ENCODE measurements around the gene PSD4.

The PSD4 gene

DNA sequence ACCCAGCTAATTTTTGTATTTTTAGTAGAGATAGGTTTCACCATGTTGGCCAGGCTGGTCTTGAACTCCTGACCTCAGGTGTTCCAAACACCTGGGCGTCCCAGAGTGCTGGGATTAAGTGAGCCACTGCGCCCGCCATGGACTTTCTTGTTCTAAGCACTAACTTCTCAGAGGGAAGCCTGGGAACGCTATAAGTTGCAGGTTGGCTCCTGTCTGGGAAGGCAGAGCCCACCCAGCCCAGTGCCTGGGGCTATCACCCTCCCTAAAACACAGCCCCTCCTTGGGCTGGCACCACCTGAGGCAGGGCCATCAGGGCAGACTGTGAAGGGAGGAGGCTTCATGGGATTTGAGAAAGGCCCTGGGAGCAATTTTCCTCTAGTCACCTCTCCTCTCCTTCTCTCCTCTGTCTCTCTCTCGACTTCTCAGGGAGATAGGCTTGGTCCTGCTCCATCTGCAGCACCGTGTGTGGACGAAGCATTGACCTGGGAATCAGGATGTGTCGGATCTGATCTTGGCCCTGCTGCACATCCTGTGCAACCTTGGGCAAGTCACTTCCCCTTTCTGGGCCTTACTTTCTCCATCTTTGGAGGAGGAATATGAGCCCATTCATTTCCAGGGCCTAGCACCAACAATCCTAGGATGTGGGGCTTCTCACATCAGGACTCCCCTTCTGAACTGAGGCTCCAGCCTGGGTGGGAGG lies 10.9 kb downstream of the PSD4 start:
- no peak for DNase-seq (ENCODE audit: low spot score)

DNA sequence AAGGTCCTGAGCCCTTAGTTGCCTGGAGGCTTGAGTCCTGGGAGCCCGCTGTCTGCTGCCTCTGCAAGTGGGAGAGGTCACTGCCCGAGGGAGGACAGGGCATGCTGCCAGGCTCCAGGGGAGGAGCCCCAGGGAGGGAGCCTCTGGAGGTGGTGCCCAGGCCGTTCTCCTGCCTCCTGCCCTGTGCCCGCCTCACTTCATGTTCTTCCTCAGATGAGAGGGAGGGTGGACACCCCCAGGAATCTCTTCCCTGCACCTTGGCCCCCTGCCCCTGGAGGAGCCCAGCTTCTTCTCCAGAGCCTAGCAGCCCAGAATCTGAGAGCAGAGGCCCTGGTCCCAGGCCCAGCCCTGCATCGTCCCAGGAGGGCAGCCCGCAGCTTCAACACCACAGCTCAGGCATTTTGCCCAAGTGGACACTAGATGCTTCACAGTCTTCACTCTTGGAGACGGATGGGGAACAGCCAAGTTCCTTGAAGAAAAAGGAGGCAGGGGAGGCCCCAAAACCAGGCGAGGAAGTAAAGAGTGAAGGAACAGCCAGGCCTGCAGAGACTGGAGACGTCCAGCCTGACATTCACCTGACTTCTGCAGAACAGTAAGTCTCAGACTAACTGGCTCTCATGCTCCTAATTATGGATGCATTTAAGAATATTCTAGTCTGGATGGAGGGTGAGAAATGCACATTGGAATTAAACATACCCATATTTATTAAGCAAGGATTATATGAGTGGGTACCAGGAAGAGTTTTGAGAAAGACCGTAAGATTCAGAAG lies 12.1 kb downstream of the PSD4 start:
- peak; percentile 63 for DNase-seq (ENCODE audit: low spot score)

DNA sequence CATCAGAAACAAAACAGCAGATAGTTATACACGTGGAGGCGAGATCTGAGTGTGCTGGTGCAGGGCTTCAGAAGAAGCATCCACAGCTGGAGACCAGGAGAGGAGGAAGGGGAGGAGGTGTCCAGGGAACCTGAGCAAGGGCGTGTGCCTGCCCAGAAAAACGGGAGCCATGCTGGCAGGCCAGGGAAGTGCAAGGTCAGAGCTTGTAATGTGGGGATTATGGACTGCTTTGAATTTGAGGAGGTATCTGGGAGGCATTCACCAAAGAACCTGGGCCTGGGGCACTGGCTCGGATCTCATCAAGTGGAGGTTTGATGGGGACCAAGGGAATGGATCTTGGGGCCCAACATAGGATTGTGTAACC lies 12.6 kb downstream of the PSD4 start:
- DNase-seq (ENCODE audit: low spot score) = no peak

GRCh38 chr2:113187771-113188170 lies 14.0 kb downstream of the PSD4 start:
- DNase-seq (ENCODE audit: low spot score) = no peak

- DNase-seq (ENCODE audit: low spot score) = no peak
Observed at GRCh38 chr2:113190871-113191270, 17.1 kb downstream of the PSD4 start.

DNA sequence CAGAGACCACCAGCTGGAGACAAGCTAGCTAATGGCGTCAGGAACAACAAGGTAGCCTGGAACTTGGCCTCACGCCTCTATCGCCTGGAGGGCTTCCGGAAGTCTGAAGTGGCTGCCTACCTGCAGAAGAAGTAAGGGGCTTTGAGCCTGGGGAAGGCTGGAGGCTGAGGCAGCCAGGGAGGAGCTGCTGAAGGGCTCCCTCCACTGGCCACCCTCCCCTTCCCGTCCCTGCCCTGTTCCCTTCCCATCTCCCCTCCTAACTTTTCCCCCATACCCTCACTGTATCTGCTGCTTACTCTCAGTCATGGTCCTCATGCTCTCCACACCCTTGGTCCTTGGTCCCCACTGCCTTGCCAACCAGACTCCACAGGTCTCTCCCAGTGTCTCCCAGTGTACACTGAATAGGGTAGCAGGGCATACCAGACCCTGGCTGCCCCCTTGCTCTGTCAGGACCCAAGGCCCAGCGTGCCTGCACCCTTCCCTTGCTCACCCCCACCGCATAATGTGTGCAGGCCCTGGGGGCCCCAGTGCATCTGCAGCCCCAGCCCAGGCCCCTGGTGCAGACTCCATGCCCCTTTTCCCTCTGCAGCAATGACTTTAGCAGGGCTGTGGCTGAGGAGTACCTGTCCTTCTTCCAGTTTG lies 18.8 kb downstream of the PSD4 start:
- DNase-seq (ENCODE audit: low spot score) = no peak

GRCh38 chr2:113195923-113196501 lies 22.2 kb downstream of the PSD4 start:
- no peak for DNase-seq (ENCODE audit: low spot score)

DNA sequence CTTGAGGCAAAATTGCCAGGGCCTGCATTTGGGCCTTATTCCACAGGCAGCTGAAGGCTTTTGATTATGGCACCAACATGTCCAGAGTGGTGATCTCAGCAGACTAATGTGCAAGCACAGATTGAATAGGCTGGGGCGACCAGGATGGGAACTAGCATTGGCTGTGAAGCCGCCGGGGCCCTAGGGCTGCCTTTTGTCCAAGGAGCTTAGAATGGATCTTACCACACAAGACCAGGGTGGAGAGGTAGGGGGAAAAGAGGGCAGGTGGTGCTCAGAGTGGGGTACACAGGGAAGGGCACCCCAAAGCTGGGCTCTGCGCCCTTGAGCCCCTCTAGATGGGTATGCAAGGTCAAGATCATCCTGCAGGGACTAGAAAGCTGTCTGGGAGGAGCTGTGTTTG lies 23.1 kb downstream of the PSD4 start:
- DNase-seq (ENCODE audit: low spot score) = no peak

GRCh38 chr2:113197347-113198047 lies 23.7 kb downstream of the PSD4 start:
- DNase-seq (ENCODE audit: low spot score) = no peak

DNA sequence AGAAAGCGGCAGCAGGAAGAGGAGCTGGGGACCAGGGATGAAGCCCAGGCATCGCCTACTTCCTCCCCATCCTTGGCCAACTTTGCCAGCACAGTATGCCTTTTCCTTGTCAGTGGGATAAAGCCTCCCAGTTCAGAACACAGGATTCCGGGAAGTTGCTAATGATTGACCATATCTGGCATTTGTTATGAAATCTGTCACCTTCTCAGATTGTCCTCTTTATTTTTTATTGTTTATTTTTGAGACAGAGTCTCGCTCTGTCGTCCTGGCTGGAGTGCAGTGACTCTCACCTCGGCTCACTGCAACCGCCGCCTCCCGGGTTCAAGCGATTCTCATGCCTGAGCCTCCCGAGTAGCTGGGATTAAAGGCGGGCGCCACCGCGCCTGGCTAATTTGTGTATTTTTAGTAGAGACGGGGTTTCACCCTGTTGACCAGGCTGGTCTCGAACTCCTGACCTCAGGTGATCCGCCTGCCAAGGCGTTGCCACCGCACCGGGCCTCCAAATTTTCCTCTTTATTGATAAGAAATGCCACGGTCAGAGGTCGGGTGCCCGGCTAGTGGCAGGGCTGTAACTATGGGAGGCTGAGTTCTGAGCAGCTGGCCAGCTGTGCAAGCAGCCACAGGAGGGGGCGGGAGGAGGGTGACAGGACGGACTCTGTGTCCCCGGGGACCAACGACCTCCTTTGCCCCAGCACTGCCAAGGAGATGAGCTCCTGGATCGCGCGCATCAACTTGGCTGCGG lies 24.4 kb downstream of the PSD4 start:
- no peak for DNase-seq (ENCODE audit: low spot score)

- peak; percentile 85 for DNase-seq (ENCODE audit: low spot score)
Observed at GRCh38 chr2:113198790-113199612, 25.2 kb downstream of the PSD4 start.

DNA sequence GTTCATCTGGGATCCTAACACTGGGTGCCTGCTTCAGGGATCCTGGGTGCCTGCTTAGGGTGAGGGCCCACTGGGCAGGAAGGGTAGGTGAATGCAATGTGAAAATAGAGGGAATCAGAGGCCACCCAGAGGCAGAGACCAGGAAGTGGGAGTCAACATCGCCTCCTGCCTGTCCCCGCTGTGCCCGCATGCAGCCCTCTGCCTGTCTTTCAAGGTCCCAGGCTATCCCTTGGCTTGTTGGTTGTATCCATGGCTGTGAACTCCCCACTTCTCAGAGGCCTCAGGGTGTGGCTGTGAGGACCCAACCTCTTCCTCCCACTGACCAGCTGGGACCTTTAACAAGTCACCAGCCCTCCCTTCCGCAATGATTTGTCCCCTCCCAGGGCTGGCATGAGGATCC lies 26.5 kb downstream of the PSD4 start:
- DNase-seq (ENCODE audit: low spot score) = no peak

DNA sequence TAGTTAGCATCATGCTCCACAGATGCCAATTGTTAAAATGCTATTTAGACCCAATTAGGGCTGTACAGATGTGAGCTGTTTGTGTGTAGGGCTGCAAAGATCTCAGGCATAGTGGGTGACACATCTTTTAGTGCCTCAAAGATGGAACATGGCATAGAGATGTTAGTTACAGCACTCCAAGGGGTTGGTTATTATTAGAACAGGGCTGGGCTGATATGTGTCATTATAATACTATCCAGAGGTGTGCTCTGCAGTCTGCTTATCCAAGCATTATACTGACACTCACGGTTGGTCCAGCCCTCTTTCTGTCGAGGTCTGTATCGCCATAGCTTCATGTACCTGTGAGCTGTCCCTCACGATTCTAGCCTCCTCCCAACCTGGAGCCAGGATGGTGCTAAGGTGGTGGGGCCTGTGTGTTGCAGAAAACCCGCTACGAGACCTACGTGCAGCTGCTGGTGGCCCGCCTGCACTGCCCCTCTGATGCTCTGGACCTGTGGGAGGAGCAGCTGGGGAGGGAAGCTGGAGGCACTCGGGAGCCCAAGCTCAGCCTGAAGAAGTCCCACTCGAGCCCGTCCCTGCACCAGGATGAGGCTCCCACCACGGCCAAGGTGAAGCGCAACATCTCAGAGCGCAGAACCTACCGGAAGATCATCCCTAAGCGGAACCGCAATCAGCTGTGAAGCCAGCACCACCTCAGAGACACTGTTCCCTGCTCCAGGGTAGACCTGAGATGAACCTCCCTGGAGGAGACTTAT lies 27.1 kb downstream of the PSD4 start:
- DNase-seq (ENCODE audit: low spot score) = no peak

DNA sequence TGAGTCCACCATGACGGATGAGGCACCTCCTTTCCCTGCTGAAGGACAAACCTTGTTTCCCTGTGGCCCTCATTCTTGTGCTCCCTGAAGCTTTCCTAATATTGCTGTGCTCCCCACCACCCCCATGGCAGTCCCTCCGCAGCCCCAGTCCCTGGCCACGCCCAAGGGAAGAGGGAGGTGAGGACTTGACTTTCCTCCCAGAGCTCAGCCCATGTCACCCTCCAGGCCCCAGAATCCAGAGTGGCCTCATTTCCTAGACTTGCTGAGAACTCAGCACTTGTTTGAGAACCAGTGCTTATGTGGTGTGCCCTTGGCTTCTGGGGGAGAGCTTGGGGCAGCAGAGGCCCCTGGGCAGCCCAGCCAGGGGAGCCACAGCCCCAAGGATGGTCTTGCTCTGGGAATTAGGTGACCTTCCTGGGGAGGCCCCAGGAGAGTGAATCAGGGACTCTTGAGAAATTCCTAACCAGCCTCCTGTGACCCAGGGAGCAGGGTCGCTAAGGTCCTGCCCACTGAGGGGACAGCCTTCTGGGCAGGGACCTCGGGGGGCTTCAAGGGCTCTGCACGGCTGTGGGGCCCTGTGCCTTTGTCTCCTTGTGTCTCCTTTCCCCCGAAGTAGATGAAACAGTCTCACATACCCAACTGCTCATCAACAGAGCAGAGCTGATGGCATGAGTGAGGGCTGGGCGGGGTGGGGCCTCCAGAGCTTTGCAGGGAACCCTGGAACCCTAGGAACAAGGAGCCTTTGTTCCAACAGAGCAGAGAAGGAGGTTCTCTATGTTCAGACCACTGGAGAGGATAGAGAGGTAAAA lies 27.9 kb downstream of the PSD4 start:
- no peak for DNase-seq (ENCODE audit: low spot score)

DNA sequence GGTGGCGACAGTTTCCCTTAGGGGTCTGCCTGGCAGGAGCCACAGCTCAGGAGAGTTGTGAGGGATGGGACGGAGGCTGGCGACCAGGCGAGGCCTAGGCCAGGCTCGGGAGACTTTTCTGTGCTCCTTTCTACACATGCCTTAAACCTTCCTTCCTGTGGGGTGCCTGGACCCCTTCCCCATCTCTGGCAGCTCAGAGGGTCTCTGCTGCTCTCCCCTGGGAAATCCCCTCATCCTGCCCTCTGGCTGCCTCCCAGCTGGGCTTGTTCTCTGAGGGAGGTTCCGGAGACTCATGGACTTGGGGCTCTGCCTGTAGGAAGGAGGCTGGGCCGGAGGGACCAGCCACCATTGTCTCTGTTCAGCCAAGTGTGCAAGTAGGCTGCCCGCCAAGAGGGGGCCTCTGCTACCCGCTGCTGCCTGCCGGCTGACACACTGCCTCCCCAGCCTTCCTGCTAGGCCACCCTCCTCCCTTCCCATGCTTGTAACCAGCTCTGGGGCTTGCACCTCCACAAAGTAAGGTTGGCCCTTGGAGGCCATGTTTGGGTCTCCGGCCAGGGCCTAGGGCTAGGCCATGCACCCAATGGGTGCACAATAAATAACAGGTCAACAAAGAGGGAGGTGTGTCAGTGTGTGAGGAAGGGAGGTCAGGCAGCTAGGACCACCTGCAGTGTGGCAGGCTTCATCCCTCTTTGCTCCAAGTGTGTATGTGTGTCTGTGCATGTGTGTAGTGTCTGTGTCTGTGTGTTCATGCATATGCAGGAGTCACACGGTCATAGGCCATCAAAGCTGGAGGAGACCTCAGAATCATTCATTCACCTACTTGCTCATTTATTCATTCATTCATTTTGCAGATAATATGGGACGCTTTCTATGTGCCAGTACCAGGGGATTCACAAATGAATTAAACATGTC lies 28.8 kb downstream of the PSD4 start:
- no peak for DNase-seq (ENCODE audit: low spot score)

DNA sequence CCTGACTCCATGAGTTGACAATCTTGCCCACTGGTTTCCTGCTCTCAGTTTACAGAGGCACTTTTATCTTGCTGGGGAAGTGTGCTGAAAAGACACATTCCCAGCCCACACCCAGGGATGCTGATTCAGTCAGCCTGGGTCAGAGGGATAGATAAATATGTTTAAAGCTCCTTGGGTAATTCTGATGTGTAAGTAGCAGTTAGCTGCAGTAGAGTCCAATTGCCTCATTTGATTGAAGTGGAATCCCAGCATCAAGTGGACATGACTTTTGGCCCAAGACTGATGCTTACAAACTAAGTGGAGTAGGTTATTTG lies 29.4 kb downstream of the PSD4 start:
- DNase-seq (ENCODE audit: low spot score) = no peak

DNA sequence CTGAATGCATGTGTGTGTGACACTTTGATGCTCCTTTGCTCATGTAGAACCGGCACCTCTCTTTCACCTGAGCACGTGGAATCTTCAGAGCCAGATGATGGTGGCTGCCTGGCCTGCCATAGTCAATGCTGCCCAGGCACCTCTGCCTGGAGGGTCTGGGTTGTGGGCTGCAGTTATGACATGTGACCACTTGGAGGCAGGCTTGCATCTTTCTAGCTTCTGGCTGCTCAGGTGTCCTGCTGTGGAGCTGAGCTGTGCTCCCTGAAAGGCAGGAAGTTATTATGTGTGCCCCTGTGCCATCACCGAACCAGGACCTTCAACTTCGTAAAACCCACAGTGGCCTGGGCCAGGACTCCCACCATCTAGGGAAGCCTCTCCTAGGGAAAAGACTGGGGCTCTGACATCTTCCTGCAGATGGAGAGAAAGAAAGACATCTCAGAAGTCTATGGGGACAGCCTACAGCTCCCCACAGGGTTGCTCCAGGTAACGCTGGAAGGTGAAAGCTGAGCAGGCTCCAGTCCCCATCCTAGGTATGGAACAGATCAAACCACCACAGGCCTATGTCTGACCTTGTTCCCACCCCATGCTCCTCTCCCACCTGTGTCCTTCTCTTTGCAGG lies 30.2 kb downstream of the PSD4 start:
- DNase-seq (ENCODE audit: low spot score) = peak; percentile 67

- DNase-seq (ENCODE audit: low spot score) = no peak
Observed at GRCh38 chr2:113206251-113206650, 32.5 kb downstream of the PSD4 start.

All from hematopoietic multipotent progenitor cell treated with erythropoietin and hydrocortisone succinate and interleukin-3 and kit ligand, for 15 days (in vitro differentiated cells).